ENCODE data around the gene PSD.
A peak's percentile ranks its signal among the peaks of the same experiment; 100 is the strongest.

The PSD gene

GRCh38 chr10:102395400-102396316, 22.9 kb downstream of the PSD start, which contains the start of gene NFKB2 (continued):
- no peak for TF ChIP-seq ZNF449 (tag by site-specific recombination; IDR thresholded peaks at IDR 0.05)

GRCh38 chr10:102394801-102395399, 23.7 kb downstream of the PSD start:
- no peak overlapping the region; the same call in 1 of the 2 replicates for H3K27ac ChIP-seq (ENCODE audit: extremely low read depth, low read depth, low read length)
- H3K36me3 ChIP-seq (ENCODE audit: control insufficient read depth in 2 of 2, insufficient read depth in 1 of 2, low read length in 2 of 2) = peaks cover 0 to 11% of the 10 kb centered on the region in 2 experiments; a peak in 1 of 3 replicates
- H3K4me1 ChIP-seq (ENCODE audit: control insufficient read depth, insufficient read depth, low read length) = peaks cover 5% of the 10 kb centered on the region; the same call in 1 of the 2 replicates
- H3K4me3 ChIP-seq (ENCODE audit: low read depth, low read length) = peak overlapping the region; percentile 58
- no peaks in the 10 kb centered on the region for H3K9me3 ChIP-seq (ENCODE audit: control insufficient read depth, insufficient read depth, low read depth, low read length)
- ChIA-PET CTCF (interaction anchor here (0.6 to 4.5 kb wide), 9 partner anchors 10 to 191 kb away, joined by 3 to 57 read pairs (median 5); partner anchors contain the start of gene FBXL15), POLR2A (interaction anchor here (0.5 to 2.4 kb wide), 6 partner anchors 9 to 262 kb away, joined by 3 to 8 read pairs (median 3); partner anchors contain the start of gene CUEDC2)
- TF ChIP-seq ZNF704 (tag by site-specific recombination; IDR thresholded peaks at IDR 0.05) (no peak), ZNF664 (tag by site-specific recombination; IDR thresholded peaks at IDR 0.05) (no peak), ZFP37 (tag by site-specific recombination; IDR thresholded peaks at IDR 0.05) (no peak), ZNF114 (tag by site-specific recombination; IDR thresholded peaks at IDR 0.05) (no peak), ZNF350 (tag by site-specific recombination; IDR thresholded peaks at IDR 0.05) (no peak), ZFP41 (tag by site-specific recombination; IDR thresholded peaks at IDR 0.05; ENCODE audit: borderline replicate concordance) (no peak), ZNF175 (tag by site-specific recombination; IDR thresholded peaks at IDR 0.05) (no peak), ZNF549 (tag by site-specific recombination; IDR thresholded peaks at IDR 0.05) (no peak), ZNF148 (tag by site-specific recombination; IDR thresholded peaks at IDR 0.05; ENCODE audit: borderline replicate concordance) (no peak), HOXC10 (CRISPR knock-in tag; IDR thresholded peaks at IDR 0.05) (no peak), ZBTB21 (tag by site-specific recombination; IDR thresholded peaks at IDR 0.05) (no peak), ATF2 (tag by site-specific recombination; IDR thresholded peaks at IDR 0.05; ENCODE audit: low read depth) (no peak), ZBTB1 (tag by site-specific recombination; IDR thresholded peaks at IDR 0.05) (no peak), ZNF707 (tag by site-specific recombination; IDR thresholded peaks at IDR 0.05) (no peak), PRDM4 (tag by site-specific recombination; IDR thresholded peaks at IDR 0.05) (no peak), ZNF16 (tag by site-specific recombination; IDR thresholded peaks at IDR 0.05; ENCODE audit: low read depth) (no peak), EGR2 (tag by site-specific recombination; IDR thresholded peaks at IDR 0.05; ENCODE audit: low read depth) (no peak), ZNF677 (tag by site-specific recombination; IDR thresholded peaks at IDR 0.05) (no peak), MYNN (tag by site-specific recombination; IDR thresholded peaks at IDR 0.05; ENCODE audit: borderline replicate concordance) (no peak), ZNF184 (tag by site-specific recombination; IDR thresholded peaks at IDR 0.05) (0 out of 2 replicates have a peak, but pooled peaks have one; percentile 8), ZNF202 (tag by site-specific recombination; IDR thresholded peaks at IDR 0.05; ENCODE audit: borderline replicate concordance) (no peak), ZNF324 (tag by site-specific recombination; IDR thresholded peaks at IDR 0.05) (no peak; the same call in 1 of the 2 replicates), ZFHX2 (tag by site-specific recombination; conservative IDR thresholded peaks at IDR 0.05) (peak; percentile 35), ZNF585B (tag by site-specific recombination; IDR thresholded peaks at IDR 0.05) (no peak), ZNF660 (tag by site-specific recombination; IDR thresholded peaks at IDR 0.05) (no peak)

Measured in HEK293 (cell line).